ENCODE data around the gene HMCN2.

HMCN2 gene

GRCh38 chr9:130463763-130464745 is 198.5 kb downstream of the HMCN2 start:
- no peak for TF ChIP-seq CTCF (conservative IDR thresholded peaks at IDR 0.05; ENCODE audit: control insufficient read depth, insufficient read depth, low read depth, low read length)
- DNase-seq (ENCODE audit: low read depth): no peak
- H3K4me3 ChIP-seq (ENCODE audit: control insufficient read depth, low read depth, low read length): no peak overlapping the region

GRCh38 chr9:130465383-130466096 is 200.0 kb downstream of the HMCN2 start:
- no peak overlapping the region for H3K4me3 ChIP-seq (ENCODE audit: control insufficient read depth, low read depth, low read length)
- no peak for DNase-seq (ENCODE audit: low read depth)
- no peak for TF ChIP-seq CTCF (conservative IDR thresholded peaks at IDR 0.05; ENCODE audit: control insufficient read depth, insufficient read depth, low read depth, low read length)

GRCh38 chr9:130466537-130467217 is 201.1 kb downstream of the HMCN2 start:
- TF ChIP-seq CTCF (conservative IDR thresholded peaks at IDR 0.05; ENCODE audit: control insufficient read depth, insufficient read depth, low read depth, low read length): no peak
- no peak overlapping the region for H3K4me3 ChIP-seq (ENCODE audit: control insufficient read depth, low read depth, low read length)
- DNase-seq (ENCODE audit: low read depth): no peak

GRCh38 chr9:130467316-130467715 is 201.8 kb downstream of the HMCN2 start:
- no peak overlapping the region for H3K4me3 ChIP-seq (ENCODE audit: control insufficient read depth, low read depth, low read length)
- DNase-seq (ENCODE audit: low read depth): no peak
- TF ChIP-seq CTCF (conservative IDR thresholded peaks at IDR 0.05; ENCODE audit: control insufficient read depth, insufficient read depth, low read depth, low read length): no peak

- DNase-seq (ENCODE audit: low read depth): no peak
- no peak for TF ChIP-seq CTCF (conservative IDR thresholded peaks at IDR 0.05; ENCODE audit: control insufficient read depth, insufficient read depth, low read depth, low read length)
- H3K4me3 ChIP-seq (ENCODE audit: control insufficient read depth, low read depth, low read length): no peak overlapping the region
Measured at GRCh38 chr9:130468566-130468965, 203.0 kb downstream of the HMCN2 start.

- H3K4me3 ChIP-seq (ENCODE audit: control insufficient read depth, low read depth, low read length): no peak overlapping the region
- no peak for DNase-seq (ENCODE audit: low read depth)
- TF ChIP-seq CTCF (conservative IDR thresholded peaks at IDR 0.05; ENCODE audit: control insufficient read depth, insufficient read depth, low read depth, low read length): no peak
Measured at GRCh38 chr9:130470269-130470668, 204.7 kb downstream of the HMCN2 start.

Data from fibroblast of mammary gland (primary cell).